Hematopoietic multipotent progenitor cell (in vitro differentiated cells): ENCODE results near the gene TP63. TPM values are rescaled to one million over a fixed set of nuclear protein-coding genes. Genes with fewer than 3 reads are reported as not detected.

Experiments used
- DNase-seq, 3 donors: peaks; one replicate each; pipeline ENCODE4 v3.0.0-alpha.2; 2011 to 2015; ENCODE audit warnings: low read depth in 2 of 3, low spot score in 2 of 3
- total RNA-seq: library from RNA; depleted of rRNA; stranded (reverse); fragments of >200 nt; gene quantifications from one replicate; pipeline ENCODE4 v1.2.3, GENCODE V29; 2012

Gene TP63
- total RNA-seq, 1 donor, result 0.27 TPM

DNA sequence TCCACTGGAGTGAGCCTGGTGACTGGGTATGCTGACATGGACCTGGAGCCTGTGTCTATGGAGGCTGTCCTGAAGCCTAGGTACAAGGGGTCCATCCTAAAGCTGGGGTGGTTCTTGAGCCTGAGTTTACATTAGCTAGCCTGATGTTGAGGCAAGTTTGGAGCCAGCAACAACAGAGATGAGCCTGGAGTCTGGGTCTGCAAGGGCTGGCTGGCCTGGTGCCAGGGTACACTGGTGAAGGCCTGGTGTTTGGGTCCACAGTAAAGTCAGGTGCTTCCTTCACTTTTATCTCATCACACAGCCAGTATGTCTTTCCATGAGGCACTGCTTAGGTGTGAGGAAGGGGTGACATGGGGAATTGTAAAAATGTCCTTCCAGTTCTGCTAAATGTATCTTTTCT is 49.5 kb downstream of the TP63 start:
- no peak for DNase-seq

DNA sequence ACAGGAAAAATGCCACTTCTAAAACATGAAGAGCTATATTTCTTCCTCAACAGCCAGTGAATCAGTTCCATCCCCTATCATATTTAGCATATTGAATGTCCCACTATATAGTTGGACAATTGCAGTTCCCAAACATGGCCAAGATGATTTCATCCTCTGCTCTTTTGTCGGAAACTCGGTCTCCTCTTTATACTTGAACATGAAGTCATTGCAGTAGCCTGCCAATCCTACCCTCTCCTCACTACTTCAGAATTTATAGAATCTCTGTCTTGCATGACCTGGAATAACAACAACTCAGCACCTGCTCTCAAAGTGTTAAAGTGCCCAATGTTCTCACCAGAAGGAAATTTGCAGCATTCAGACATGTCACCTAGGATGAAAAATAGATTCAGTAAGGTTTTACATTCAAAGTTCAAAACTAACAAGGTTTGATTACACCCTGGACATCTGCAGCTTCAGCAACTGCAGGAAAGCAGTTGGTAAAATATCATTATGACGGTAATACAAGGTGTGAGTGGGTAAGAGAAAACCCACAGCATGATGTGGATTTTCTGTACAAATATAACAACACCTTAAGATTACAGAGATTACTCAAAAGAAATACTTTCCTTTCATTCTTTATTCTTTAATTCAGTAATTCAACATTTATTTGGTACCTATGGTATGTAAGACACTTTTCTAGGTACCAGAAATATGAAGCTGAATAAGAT is 52.5 kb downstream of the TP63 start:
- DNase-seq, result no peak

DNA sequence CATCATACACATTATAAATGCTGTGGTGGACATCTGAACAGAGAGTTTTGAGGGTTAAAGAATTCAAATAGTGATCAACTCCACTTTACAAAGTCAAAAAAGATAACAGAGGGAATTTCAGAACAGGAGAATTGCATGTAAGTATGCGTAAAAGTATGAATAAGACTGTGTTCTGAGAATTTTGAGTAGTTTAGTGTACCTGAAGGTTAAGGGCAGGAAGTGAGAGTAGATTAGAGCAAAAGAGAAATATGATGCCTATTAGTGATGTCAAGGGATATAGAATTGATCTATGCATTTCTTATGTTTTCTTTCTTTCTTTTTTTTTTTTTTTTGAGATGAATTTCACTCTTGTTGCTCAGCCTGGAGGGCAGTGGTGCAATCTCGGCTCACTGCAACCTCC is 53.1 kb downstream of the TP63 start:
- DNase-seq, result no peak

DNA sequence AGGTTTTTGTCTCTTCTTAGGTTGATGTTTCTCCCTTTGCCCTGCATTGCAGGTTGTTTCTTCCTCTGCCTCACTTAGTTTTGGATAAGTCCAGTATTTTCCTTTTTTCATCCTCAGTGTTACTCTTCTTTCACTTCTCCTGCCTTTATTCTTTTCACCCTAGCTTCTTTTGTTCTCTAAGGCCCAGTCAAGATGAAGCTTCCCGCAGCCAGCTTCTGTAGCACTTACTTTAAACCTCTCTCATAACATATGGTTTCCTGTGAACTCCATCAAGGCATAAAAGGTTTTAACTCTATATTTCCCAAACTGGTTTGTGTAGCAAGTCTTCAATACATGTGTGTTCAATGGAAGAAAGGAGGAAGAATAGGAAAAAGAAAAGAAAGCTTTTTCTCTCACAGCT is 54.1 kb downstream of the TP63 start:
- DNase-seq, result no peak

DNA sequence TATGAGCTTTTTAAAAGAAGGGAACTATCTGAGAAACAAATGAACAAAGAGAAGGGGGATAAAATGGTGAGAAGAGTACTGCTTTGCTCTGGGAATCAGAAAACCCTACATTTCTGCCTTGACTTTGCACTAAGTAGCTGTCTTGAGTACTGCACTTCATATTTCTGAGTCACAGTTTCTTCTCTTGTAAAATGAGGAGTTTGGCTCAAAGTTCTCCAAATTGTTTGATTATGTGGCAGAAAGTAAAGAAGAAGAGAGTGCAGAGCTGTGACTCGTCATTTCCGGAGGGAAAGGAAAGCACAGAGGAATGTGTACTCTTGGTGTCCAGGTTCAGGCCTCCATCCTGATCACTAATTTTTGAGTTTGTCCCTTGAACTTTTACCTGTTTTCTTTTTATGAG is 54.7 kb downstream of the TP63 start:
- no peak for DNase-seq

DNA sequence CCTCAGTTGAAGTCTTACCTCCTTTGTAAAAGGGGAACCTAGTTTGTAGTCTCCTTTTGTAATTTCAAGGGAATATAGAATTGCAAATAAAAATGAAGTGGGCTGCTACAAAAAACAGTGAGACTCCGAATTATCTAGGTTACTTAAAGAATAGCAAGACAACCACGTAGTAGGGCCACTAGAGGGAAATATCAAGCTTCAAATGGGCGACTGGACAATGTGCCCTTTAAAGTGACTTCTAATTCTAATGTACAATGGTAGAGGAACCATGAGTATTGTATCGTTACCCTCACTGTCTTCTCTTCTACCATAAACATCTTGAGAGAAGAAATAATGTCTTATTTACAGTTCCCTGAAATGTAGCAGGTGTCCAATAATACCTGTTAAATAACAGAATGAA is 56.3 kb downstream of the TP63 start:
- no peak for DNase-seq

DNA sequence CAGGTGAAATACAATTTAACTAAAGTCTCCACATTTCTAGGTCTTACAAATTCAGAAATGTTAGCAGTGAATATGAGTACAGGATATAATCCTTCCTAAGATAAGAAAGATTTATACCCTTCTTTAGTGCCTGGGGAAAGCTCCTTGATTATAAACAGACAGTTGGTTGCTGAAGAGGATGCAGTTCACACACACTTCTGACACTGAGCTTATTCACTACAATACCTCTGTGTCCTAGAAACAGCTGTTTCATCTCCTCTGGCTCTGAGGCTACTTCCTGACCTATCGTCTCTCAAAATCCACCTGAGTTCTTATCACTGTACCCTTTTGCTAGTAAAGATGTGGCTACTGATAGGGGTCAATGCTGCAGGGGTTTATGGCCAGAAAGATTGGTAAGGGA is 57.1 kb downstream of the TP63 start:
- DNase-seq, result no peak

DNA sequence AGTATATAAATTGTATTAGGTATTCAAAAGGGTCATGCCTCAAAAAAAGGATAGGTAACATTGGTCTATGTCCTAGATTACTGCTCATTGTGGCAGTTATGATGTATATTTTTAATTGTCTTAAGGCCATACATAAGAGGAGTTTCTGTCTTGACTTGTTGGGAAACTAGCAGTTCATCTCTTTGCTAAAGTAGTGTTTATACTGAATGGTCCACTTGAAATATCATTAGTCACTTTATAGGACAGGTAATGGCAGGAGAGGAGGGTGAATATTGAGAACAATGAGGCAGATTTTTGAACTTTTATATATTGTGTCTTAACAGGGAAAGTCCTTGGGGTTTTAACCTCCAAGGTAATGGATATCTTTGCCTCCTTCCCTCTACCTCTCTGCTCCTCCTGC is 58.4 kb downstream of the TP63 start:
- no peak for DNase-seq

DNA sequence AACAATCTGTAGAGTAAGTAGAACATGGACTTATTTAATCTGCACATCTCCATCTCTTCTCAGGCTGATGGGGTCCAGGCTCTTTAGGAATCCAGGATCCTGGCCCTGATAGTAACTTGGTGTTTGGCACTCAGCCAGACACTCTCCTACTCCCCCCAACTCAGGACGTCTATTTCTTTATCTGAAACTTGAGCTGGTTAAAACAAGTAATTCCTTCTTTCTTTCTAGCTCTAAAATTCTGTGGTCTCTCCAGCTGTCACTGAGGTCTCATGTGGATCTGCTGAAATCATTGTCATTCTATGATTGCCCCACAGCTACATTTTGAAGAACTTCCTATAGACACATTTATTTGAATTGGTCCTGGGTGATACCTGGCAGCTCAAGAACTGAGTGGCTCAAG is 59.0 kb downstream of the TP63 start:
- no peak for DNase-seq

DNA sequence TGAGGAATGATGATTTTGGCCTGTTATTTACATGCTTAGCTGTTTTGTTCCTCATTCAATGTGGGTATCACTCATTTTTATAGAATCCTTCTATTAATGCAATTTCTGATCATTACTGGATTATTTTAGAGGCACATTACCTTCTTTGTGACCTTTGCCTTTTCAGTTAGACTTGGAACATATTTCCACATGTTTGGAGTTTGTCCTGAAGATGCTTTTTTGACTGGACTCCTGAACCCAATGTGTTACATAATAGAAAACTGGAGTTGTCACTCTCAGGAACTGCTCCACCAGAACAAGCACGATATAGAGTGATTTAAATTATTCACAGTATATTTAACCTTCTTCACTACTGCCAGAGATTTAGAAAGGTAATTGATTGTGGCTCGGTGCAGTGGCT is 59.5 kb downstream of the TP63 start:
- DNase-seq, result no peak

DNA sequence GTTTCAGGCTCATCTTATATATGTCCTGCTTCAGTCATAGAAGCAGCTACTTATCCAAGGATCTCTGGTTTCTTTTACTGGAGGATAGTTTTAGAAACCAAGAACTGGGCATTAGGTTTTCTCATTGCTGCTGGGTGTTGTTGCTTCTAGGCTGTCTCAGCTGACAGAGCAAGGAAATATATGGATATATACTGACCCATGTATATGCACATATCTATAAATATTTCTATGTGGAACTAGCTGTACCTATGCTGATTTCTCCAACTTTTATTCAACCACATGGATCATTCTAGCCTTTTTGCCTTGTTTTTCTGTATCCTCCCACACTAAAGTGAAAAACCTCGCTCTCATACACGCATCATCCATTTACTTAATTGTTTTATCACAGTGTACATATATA is 64.2 kb downstream of the TP63 start:
- DNase-seq, result no peak

DNA sequence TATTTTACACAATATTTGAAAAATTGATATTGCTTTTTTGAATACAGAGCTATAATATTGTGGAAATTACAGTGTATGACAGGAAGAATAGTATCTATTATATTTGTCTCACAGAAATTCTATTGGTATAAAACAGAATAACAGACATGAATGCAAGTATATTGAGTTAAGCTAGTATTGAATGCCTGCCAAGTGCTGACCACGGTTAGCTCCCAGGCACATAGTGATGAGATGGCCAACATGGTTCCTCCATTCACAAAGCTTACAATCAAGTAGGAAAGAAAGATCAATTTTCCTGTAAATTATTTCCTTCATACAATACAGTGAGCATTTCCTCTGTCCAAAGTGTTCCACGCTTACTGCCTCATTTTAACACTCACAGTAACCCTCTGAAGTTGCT is 67.6 kb downstream of the TP63 start:
- no peak for DNase-seq

DNA sequence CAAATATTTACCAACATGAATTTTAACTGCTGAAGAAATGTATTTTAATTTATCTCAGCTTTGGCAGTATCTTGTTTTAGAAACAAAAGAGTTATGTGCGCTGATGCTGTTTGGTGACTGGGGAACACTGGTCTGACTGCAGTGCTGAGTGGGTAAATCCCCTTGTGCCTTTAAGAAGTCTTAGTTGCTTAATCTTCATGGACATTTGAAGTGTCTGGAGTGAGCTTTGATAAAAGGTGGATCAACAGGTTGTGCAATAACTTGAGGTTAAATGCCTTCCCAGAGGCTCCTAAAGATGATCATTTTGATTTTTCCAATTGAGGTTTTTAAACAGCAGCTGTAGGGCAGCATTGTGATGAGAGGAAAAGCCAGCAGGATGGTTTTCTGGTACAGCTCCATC is 68.7 kb downstream of the TP63 start:
- no peak for DNase-seq

DNA sequence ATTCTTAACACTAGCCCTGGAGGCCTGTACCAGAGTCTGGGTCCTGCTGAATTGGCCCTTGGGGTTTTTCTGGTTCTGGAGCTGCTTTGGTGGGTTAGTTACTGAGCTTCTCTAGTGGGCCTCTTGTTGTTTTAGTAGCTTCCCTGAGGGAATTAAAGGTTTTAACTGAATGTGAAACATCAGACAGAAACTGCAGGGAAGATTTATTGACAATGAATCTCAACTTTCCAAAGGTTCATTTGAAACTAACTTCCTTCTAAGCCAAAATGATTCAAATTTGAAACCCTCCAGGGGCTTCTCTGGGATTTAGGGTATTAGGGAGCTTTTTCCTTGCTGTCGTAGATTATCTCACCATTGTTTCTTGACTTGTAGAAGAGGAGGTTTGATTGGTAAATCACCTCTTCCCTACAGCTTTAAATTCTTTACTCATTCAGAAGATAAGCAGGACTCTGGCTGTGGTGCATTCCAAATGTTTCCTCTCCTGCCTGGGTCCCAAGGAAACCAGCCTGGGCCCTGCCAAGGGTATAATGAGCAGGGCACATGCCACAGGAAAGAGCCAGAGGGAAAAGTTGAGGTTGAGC is 71.0 kb downstream of the TP63 start:
- no peak for DNase-seq

DNA sequence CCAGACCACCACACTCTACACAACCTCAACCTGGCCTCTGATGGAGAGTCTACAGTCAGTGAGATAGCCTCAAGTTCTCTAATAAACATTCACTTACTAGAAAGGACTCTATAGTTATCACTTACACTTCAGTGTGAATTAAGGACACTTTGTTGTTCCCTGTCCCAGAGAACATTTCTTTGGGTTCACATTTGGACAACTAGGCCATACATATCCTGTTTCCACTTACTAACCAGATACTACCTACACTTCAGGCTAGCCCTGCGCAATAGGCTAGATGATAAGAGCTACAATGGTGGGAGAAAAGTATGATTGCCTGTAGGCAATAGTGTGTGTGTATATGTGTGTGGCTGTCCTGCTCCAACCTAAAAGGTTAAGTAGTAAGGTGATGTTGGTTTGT is 72.7 kb downstream of the TP63 start:
- no peak for DNase-seq

DNA sequence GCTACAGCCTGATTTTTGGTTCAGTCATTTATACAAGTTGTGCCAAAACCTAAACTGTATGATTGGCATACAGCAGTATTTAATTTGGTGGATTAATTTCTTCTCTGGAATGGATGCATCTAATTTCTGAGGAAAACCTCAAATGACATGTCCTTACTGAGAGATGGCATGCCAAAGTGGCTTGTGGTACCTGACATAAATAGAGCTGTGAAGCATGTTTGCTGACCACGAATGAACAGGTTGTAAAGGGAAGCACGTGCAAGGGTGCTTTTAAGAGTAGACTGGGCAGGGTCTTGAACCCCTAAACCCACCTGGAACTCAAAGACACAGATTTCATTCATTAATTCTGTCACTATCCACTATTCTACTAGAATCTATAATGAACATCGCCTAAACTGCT is 77.2 kb downstream of the TP63 start:
- DNase-seq, result no peak

DNA sequence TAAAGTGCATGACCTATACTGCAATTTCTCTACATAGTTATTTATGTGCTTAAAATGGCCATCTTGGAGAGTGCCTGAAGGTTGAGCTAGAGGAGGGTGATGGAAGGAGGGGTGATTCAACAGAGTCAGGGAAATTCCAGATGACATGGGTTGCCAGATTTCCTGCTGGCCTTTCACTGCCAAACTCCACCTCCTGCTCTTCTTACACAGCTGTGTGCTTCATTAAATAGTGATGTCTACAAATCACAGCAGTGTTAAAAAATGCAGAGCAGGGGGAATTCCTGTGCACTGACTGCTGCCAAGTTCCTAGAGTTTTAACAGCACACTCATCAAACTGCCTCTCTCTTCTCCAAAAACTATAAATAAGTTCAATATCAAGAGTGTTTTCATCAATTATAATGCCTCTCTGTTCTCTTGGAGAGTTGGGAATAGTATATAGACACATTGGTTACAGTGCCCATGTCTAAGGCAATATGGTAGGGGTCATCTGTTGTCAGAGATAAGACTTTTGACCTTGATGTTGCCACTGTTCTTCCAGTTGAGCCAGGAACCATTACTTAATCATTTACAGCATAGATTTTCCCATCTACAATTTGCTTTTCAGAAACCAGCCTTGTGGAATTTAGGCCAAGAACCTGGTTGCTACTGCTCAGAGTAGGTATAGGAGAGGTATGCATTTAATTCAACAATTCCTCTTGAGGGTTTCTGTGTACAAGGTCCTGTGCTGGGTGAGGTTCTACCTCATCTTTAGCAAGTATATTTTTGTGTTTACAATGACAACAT is 79.6 kb downstream of the TP63 start:
- no peak for DNase-seq

DNA sequence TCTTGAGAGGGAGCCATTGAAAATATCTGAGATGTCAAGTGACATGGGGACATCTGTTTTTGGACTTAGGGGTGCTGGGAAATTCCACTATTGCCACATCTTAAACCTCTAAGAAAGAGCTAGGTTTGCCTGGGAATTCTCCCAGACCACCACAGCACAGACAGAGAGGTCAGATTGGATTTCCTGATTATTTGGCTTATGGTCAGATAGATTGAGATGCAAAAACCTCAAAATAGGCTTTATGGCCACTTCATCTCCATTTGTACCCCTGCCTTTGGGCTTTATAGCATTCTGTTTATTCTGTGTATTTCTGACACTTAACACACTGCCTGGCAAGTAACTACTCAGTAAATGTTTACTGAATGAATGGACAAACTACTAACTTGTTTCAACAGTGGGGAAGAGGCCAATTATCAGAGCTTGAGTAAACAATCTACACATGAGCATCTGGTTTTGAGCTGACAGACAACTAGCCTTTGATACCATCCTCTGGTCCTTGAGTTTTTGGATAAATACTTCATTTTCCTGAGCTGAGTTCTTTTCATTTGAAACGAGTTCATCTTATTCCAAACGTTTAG is 81.8 kb downstream of the TP63 start:
- DNase-seq, result no peak

DNA sequence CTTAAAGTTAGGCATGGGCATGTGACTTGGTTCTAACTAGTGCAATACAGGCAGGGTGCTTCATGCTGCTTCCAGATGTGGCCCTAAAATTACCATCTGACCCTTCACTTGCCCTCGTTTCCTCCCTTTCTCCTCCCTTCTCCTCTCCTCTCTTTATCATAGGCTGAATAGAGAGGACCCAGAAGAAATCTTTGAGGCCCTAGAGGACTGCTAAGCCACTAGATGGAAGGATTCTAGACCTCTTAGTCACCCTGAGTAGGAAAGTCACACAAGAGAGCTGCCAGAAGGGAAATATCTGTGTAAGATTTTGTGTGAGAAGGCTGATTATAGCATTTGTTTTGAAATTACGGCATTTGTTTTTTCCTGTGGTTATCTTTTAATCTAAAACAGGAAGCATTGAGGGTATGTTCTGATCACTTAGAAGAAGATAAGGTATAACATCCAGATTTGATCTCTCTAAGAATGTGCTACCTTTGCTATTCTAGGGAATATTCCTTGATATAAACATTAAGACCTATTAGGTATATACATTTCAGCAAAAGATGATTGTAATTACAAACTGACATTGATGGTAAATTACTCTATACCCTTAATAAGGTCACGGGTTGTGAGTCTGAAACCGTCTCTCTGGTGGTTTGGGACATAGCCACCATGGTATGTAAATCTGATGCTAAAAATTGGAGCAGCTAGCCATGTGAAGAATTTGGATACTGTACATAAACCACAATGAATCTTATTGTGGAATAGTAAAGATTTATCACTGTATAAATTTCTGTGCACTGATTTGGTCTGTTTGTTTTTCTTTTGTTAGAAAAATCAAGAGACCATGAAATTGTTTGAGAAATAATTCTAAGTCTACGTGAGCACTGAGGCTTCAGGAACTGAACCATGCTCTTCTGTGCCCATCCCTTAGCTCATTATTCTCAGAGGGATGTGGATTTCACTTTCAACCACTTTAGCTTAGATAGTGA is 84.1 kb downstream of the TP63 start:
- DNase-seq, result no peak

DNA sequence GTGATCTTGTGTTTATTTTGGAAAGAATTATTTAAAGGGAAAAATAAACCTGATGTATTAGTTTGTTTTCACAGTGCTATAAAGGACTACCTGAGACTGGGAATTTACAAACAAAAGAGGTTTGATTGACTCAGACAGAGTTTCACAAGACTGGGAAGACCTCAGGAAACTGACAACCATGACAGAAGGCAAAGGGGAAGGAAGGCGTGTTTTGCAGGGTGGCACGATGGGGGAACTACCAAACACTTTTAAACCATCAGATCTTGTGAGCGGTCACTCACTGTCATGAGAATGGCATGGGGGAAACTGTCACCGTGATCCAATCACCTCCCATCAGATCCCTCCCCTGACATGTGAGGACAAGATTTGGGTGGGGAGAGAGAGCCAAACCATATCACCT is 87.0 kb downstream of the TP63 start:
- no peak for DNase-seq
